Smooth muscle cell (in vitro differentiated cells): Measurements from ENCODE around the gene LAPTM5. TPM values are rescaled to one million over a fixed set of nuclear protein-coding genes. Genes with fewer than 3 reads are reported as not detected.
A peak's percentile ranks its signal among the peaks of the same experiment; 100 is the strongest.

Experiments
- DNase-seq: peaks from one replicate; lab custom pipeline; 2025; ENCODE audit not compliant: unreplicated experiment; lab: John Stamatoyannopoulos, UW
- H2AFZ ChIP-seq: fragments of 200-600 bp; sonication (generic); 2 replicates; pipeline ENCODE4 v1.6.0; 2016; ENCODE audit warnings: antibody characterized with exemption, low read depth, mild to moderate bottlenecking
- H3F3A ChIP-seq: fragments of 200-600 bp; sonication (generic); 2 replicates; pipeline ENCODE4 v1.6.0; 2017; ENCODE audit warnings: antibody characterized with exemption, low read depth
- H3K27ac ChIP-seq: fragments of 200-600 bp; sonication (generic); 2 replicates; pipeline ENCODE4 v1.5.1; 2016; ENCODE audit warnings: low read depth, mild to moderate bottlenecking
- H3K27me3 ChIP-seq: fragments of 200-600 bp; sonication (generic); 2 replicates; pipeline ENCODE4 v1.6.1; 2016; ENCODE audit warnings: low read depth, mild to moderate bottlenecking
- H3K36me3 ChIP-seq: fragments of 200-600 bp; sonication (generic); 2 replicates; pipeline ENCODE4 v1.5.1; 2016; ENCODE audit warnings: low read depth
- H3K4me1 ChIP-seq: fragments of 200-600 bp; sonication (generic); 2 replicates; pipeline ENCODE4 v1.5.1; 2016; ENCODE audit warnings: low read depth
- H3K4me2 ChIP-seq: fragments of 200-600 bp; sonication (generic); 2 replicates; pipeline ENCODE4 v1.6.0; 2016; ENCODE audit warnings: mild to moderate bottlenecking
- H3K4me3 ChIP-seq: fragments of 200-600 bp; sonication (generic); 2 replicates; pipeline ENCODE4 v1.5.1; 2016; ENCODE audit warnings: mild to moderate bottlenecking
- H3K79me2 ChIP-seq: fragments of 200-600 bp; sonication (generic); 2 replicates; pipeline ENCODE4 v1.6.0; 2016; ENCODE audit warnings: low read depth, mild to moderate bottlenecking
- H3K9ac ChIP-seq: fragments of 200-600 bp; sonication (generic); 2 replicates; pipeline ENCODE4 v1.6.0; 2016; ENCODE audit warnings: low read depth
- H3K9me3 ChIP-seq: fragments of 200-600 bp; sonication (generic); replicated peaks from 2 replicates; pipeline ENCODE4 v1.5.1; 2016; ENCODE audit warnings: low read depth
- H4K20me1 ChIP-seq: fragments of 200-600 bp; sonication (generic); 2 replicates; pipeline ENCODE4 v1.6.0; 2016; ENCODE audit warnings: low read depth
- CTCF ChIP-seq: fragments of 200-600 bp; sonication (generic); IDR thresholded peaks from 2 replicates; pipeline ENCODE4 v1.5.1; 2017; ENCODE audit warnings: borderline replicate concordance, mild to moderate bottlenecking, antibody characterized with exemption; ENCODE audit not compliant: insufficient read depth, poor library complexity, severe bottlenecking
- WGBS: methylation state at CpG from one replicate; pipeline ENCODE4 v1.1.7; 2016; ENCODE audit warnings: low lambda C conversion rate; 5-methylcytosine and 5-hydroxymethylcytosine counted together
- polyA plus RNA-seq: library from polyadenylated mRNA; unstranded; fragments of >200 nt; fragmentation: Nextera tagmentation; extraction: Ambion mirVana; gene quantifications from 2 replicates; pipeline ENCODE4 v1.2.1, GENCODE V29; 2016
- total RNA-seq: library from RNA; depleted of rRNA; stranded (reverse); fragments of >200 nt; gene quantifications from 2 replicates; pipeline ENCODE4 v1.2.3, GENCODE V29; 2014

Gene LAPTM5
- total and polyA plus RNA-seq, 2 experiments from 2014 or later = 0.63 to 1.4 TPM

- Histone ChIP-seq H3F3A (no peaks in the 10 kb centered on the region), H3K27me3 (peaks cover 68% of the 10 kb centered on the region), H3K4me3 (no peak overlapping the region), H3K9me3 (no peaks in the 10 kb centered on the region), H3K36me3 (no peaks in the 10 kb centered on the region), H4K20me1 (no peaks in the 10 kb centered on the region), H3K79me2 (no peaks in the 10 kb centered on the region), H3K4me1 (peaks cover 23% of the 10 kb centered on the region), H3K4me2 (no peak overlapping the region), H3K27ac (no peak overlapping the region), H3K9ac (no peak overlapping the region), H2AFZ (no peak overlapping the region)
- WGBS = 34% methylated on average over 10 of the region's 11 CpGs
- DNase-seq = no peak
- TF ChIP-seq CTCF = no peak
These were observed 71.8 kb downstream of the LAPTM5 start for GRCh38 chr1:30685796-30686165.

GRCh38 chr1:30684881-30685795 is 72.4 kb downstream of the LAPTM5 start:
- 10% methylated on average over 29 of the region's 56 CpGs for WGBS
- H3K27me3 ChIP-seq = peaks cover 68% of the 10 kb centered on the region
- peak overlapping the region; percentile 59 for H3K4me2 ChIP-seq
- H3K4me3 ChIP-seq = peak overlapping the region; percentile 6
- H3K9me3 ChIP-seq = no peaks in the 10 kb centered on the region
- H3F3A ChIP-seq = no peaks in the 10 kb centered on the region
- H4K20me1 ChIP-seq = no peaks in the 10 kb centered on the region
- DNase-seq = no peak
- H3K79me2 ChIP-seq = no peaks in the 10 kb centered on the region
- H2AFZ ChIP-seq = no peak overlapping the region
- H3K36me3 ChIP-seq = no peaks in the 10 kb centered on the region
- peaks cover 19% of the 10 kb centered on the region for H3K4me1 ChIP-seq
- no peak overlapping the region for H3K9ac ChIP-seq
- TF ChIP-seq CTCF = no peak
- no peak overlapping the region for H3K27ac ChIP-seq

- 93% methylated on average over 4 of the region's 4 CpGs for WGBS
- Histone ChIP-seq H3K4me1 (peaks cover 10% of the 10 kb centered on the region), H3K9me3 (no peaks in the 10 kb centered on the region), H4K20me1 (no peaks in the 10 kb centered on the region), H3K79me2 (no peaks in the 10 kb centered on the region), H3K27me3 (peaks cover 68% of the 10 kb centered on the region), H3K27ac (no peak overlapping the region), H2AFZ (no peak overlapping the region), H3K36me3 (no peaks in the 10 kb centered on the region), H3K4me3 (no peak overlapping the region), H3K9ac (no peak overlapping the region), H3K4me2 (no peak overlapping the region), H3F3A (no peaks in the 10 kb centered on the region)
- no peak for TF ChIP-seq CTCF
- no peak for DNase-seq
These were observed 73.3 kb downstream of the LAPTM5 start for GRCh38 chr1:30684259-30684658.
